GM19395 (cell line): ENCODE measurements around the gene E2F2.
"Not testable (repeated sequence)": the region's sequence is repeated elsewhere in the genome, so short reads cannot be mapped to it uniquely, and the experiment has no call there.

Experiments used
- ATAC-seq: cut with Tn5 transposase; IDR thresholded peaks from one replicate; pipeline ENCODE4 v1.9.1; 2021; ENCODE audit warnings: mild to moderate bottlenecking, moderate library complexity; ENCODE audit not compliant: unreplicated experiment

The E2F2 gene

GRCh38 chr1:23525558-23526250 lies 5.3 kb downstream of the E2F2 start:
- ATAC-seq: no peak

- ATAC-seq: no peak
Observed at GRCh38 chr1:23524716-23525401, 6.2 kb downstream of the E2F2 start.

DNA sequence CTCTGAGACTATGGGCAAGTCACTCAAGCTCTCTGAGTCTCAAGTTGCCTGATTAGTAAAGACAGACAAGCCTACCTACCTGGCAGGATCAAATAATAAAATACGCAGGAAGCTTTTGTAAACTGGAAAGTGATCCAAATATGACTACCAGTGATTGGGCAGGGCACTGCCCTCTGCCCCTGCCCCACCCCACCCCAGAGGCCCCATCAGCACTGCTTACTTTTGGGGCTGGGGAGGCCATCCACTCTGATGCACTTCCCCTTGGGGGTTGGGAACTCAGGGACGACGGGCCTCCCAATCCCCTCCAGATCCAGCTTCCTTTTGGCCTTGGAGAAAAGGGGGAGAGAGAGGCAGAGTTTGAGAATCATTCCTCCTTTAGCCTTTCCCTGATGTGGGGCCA lies 6.9 kb downstream of the E2F2 start:
- ATAC-seq: no peak

- ATAC-seq: no peak
Observed at GRCh38 chr1:23522244-23522982, 8.6 kb downstream of the E2F2 start.

GRCh38 chr1:23521588-23521987 lies 9.4 kb downstream of the E2F2 start:
- no peak for ATAC-seq

- ATAC-seq: no peak
Observed at GRCh38 chr1:23517581-23517980, 13.5 kb downstream of the E2F2 start.

GRCh38 chr1:23515905-23516304 lies 15.1 kb downstream of the E2F2 start:
- ATAC-seq: no peak

- ATAC-seq: no peak
Observed at GRCh38 chr1:23514111-23514679, 16.8 kb downstream of the E2F2 start.

DNA sequence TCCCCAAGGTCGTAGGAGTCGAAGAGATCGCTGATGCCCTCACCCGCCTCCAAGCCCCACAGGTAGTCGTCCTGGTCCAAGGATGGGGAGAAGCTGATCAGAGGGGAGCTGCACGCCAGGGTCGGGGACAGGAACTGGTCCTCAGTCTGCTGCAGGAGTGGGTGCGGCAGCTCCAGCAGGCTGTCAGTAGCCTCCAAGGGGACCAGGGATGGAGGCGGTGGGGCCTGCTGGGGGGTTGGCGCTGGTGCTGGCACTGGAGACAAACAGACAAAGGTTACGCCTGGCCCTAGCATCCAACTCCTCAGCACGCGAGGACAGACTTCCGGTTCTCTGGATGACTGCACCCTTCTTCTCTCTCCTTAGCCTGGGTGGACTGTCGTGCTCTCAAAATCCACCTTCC lies 21.1 kb downstream of the E2F2 start:
- ATAC-seq: no peak

DNA sequence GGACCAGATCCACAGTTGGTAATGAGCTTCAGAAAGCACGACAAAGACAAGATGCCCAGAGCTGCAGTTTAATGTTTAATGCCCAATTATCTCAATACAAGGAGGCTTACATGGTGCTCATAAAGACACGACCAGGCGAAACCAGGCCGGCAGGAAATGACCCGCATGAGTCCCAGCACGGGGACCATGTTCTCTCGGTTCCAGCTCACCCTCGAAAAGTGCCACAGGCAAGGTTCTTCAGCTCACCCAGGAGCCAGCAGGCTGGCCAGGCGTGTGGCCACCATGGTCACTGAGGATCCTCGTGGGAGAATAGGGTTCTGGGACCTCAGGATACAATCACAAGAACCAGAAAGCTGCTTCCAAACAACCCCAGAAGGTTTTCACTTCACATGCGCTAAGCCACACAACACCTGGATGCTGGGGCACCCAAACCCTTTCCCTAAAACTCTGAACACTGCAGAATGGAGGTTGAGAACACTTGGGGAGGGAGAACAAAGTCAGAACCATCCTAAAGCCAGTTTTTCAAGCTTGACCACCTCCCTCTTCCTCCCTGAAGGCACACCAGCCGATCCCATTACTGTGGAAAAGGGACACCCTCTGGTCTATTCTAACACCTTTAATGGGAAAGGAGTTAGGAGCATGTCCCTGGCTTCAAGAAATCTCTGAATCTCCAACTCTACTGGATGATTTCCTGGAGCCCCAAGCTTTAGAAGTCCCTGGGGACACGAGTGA lies 24.5 kb downstream of the E2F2 start:
- ATAC-seq: no peak

DNA sequence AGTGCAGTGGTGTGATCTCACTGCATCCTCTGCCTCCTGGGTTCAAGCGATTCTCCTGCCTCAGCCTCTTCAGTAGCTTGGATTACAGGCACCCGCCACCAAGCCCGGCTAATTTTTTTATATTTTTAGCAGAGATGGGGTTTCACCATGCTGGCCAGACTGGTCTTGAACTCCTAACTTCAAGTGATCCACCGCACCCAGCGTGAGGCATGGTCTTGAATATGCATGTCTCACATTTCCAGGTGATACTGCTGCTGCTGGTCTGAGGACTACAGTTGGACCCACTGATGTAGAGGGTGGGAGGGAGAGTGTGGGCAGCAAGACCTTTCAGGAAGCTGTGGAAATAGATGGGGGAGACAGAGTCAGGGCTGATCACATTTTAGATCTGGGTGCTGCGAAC lies 25.2 kb downstream of the E2F2 start:
- no peak for ATAC-seq

- ATAC-seq: not testable (repeated sequence)
Observed at GRCh38 chr1:23504156-23504555, 26.9 kb downstream of the E2F2 start.

GRCh38 chr1:23502951-23503350 lies 28.1 kb downstream of the E2F2 start:
- no peak for ATAC-seq

DNA sequence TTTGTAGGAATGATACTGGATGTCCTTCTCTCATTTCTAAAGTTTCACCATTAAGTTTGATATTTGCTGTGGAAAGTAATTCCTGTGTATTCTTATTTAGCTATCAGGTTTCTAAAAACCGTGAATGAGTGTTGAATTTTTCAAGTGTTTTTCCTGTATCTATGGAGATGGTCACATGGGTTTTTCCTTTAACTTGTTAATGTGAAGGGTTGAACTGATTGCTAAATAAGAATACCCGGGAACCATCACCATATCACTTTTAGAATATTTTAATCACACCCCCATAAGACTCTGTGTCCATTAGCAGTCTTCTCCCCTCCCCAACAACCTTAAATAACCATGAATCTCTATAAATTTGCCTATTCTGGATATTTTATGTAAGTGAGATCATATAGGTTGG lies 30.6 kb downstream of the E2F2 start:
- no peak for ATAC-seq

- no peak for ATAC-seq
Observed at GRCh38 chr1:23497777-23498439, 33.1 kb downstream of the E2F2 start.

DNA sequence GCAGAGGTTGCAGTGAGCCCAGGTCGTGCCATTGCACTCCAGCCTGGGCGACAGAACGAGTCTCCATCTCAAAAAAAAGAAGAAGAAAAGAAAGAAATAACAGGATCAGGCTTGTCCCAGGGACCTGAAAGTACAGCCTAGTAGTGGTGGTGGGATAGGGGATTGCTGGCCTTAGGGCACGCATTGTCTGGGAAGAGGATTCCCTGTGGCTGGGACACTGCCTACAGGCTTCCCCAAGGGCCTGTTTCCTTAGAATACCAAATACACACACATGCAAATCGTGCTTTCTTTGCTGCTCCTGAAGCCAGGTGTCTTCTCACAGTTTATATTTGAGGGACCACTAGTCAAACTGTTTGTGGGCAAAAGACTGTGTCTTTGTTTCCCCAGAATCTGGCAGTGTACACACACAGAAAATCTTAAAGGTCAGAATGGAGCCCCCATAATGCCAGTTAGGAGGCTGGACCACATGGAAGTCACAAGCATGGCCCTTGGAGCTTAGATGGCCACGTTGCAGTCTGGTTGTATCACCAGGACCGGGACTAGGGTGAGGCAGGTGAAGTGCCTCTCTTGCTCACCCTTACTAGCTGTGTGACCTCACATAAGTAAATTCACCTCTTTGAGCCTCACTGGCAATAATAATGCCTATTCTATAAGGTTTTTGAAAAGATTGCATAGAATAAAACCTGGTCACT lies 34.4 kb downstream of the E2F2 start:
- no peak for ATAC-seq

GRCh38 chr1:23494836-23495235 lies 36.2 kb downstream of the E2F2 start:
- ATAC-seq: not testable (repeated sequence)

DNA sequence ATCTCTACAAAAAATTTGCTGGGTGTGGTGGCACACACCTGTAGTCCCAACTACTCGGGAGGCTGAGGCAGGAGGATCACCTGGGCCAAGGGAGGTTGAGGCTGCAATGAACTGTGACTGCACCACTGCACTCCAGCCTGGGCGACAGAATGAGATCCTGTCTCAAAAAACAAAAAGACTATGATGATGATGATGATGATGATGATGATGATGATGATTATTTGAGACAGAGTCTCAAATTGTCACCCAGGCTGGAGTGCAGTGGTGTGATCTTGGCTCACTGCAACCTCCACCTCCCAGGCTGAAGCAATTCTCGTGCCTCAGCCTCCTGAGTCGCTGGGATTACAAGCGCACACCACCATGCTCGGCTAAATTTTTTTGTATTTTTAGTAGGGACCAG lies 38.3 kb downstream of the E2F2 start:
- ATAC-seq: not testable (repeated sequence)

DNA sequence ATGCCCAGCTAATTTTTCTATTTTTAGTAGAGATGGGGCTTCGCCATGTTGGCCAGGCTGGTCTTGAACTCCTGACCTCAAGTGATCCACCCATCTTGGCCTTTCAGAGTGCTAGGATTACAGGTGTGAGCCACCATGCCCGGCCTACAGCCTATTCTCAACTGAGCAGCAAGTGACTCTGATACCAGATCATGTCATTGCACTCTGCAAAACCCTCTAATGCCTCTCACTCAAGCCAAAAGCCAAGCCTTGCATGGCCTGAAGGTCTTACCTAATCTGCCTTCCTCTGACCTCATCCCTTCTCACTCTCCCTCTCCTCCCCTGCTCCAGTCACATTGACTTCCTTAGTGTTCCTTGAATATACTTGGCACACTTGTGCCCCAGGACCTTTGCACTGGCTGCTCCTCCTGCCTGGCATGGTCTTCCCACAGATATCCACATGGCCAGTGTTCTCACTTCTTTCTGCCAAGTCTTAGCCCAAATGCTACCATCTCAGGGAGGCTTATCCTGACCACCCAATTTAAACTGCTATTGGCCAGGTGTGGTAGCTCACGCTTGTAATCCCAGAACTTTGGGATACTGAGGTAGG lies 38.8 kb downstream of the E2F2 start:
- no peak for ATAC-seq
